HepG2 (cell line): Measurements from ENCODE around the gene BABAM2. TPM values are rescaled to one million over a fixed set of nuclear protein-coding genes. Genes with fewer than 3 reads are reported as not detected.

ENCODE experiments used
- ATAC-seq: fragments of 200-7000 bp; cut with Tn5 transposase; 3 replicates; pipeline ENCODE4 v1.9.1; 2020; ENCODE audit warnings: mild to moderate bottlenecking, moderate library complexity
- BruUV-seq: library from RNA; stranded (reverse); fragments of 400-500 nt; replicated peaks from 2 replicates; lab custom pipeline; 2021; lab: Mats Ljungman, UMichigan
- CTCF ChIA-PET: fragments of 300-600 bp; formaldehyde crosslinking; extraction: SDS; loops from one replicate; lab custom pipeline; 2021; ENCODE audit warnings: low total read pairs, inconsistent platforms, low intra/inter-chr PET ratio; lab: Yijun Ruan, JAX
- POLR2A ChIA-PET: fragments of 350-600 bp; sonication (Branson Sonifier 250); formaldehyde crosslinking; loops from one replicate; lab custom pipeline; 2020; ENCODE audit warnings: antibody characterized with exemption, inconsistent platforms; lab: Yijun Ruan, JAX
- DNase-seq: peaks from one replicate; pipeline ENCODE4 v3.0.0-alpha.2; 2015; ENCODE audit warnings: low spot score
- FAIRE-seq: peaks from 3 replicates; lab custom pipeline; 2011; peaks lifted over from hg19 to GRCh38; lab: Jason Lieb, UNC
- H2AFZ ChIP-seq: one replicate; pipeline ENCODE4 v1.6.1; 2011; ENCODE audit warnings: low read length, inconsistent platforms
- H3K27ac ChIP-seq: fragments of 300-600 bp; 3 replicates; pipeline ENCODE4 v1.8.0; 2011; ENCODE audit warnings: mixed run types, mild to moderate bottlenecking, mixed read lengths, low read length, inconsistent platforms; ENCODE audit not compliant: insufficient read depth; ENCODE audit errors: extremely low read length
- H3K27me3 ChIP-seq, 2 experiments: fragments of 200-600 bp in 1 of 2; 2 replicates in 1 of 2; 3 replicates in 1 of 2; pipeline versions ENCODE4 v1.6.0 to v1.8.0; 2011; ENCODE audit warnings: low read length in 2 of 2, mild to moderate bottlenecking in 2 of 2, moderate library complexity in 2 of 2, inconsistent platforms in 1 of 2; ENCODE audit not compliant: insufficient read depth in 2 of 2, control insufficient read depth in 1 of 2
- H3K36me3 ChIP-seq, 2 experiments: fragments of 200-600 bp in 1 of 2; replicated peaks in 1 of 2; 2 replicates in 1 of 2; 3 replicates in 1 of 2; pipeline versions ENCODE4 v1.5.1 to v1.8.0; 2011; ENCODE audit warnings: low read length in 2 of 2, inconsistent platforms in 1 of 2; ENCODE audit not compliant: insufficient read depth in 2 of 2, control insufficient read depth in 1 of 2
- H3K4me1 ChIP-seq: 2 replicates; pipeline ENCODE4 v1.5.1; 2012; ENCODE audit warnings: low read length, inconsistent platforms; ENCODE audit not compliant: insufficient read depth
- H3K4me2 ChIP-seq: 2 replicates; pipeline ENCODE4 v1.6.0; 2011; ENCODE audit warnings: low read depth, low read length, inconsistent platforms
- H3K4me3 ChIP-seq, 3 experiments: fragments of 200-600 bp in 1 of 3; sonication (generic), shearing (Covaris generic) in 1 of 3; replicated peaks in 1 of 3; 2 replicates each; pipeline ENCODE4 v1.5.1; 2011 to 2016; ENCODE audit warnings: low read length in 3 of 3, inconsistent platforms in 2 of 3, low read depth in 2 of 3, mild to moderate bottlenecking in 2 of 3, control low read depth in 1 of 3, mixed read lengths in 1 of 3; ENCODE audit not compliant: insufficient read depth in 1 of 3
- H3K79me2 ChIP-seq: one replicate; pipeline ENCODE4 v1.6.1; 2011; ENCODE audit warnings: low read length, inconsistent platforms; ENCODE audit not compliant: insufficient read depth
- H3K9ac ChIP-seq: 2 replicates; pipeline ENCODE4 v1.6.0; 2011; ENCODE audit warnings: mild to moderate bottlenecking, low read depth, low read length, inconsistent platforms; ENCODE audit not compliant: insufficient read depth
- H3K9me3 ChIP-seq: 2 replicates; pipeline ENCODE4 v1.5.1; 2012; ENCODE audit warnings: mild to moderate bottlenecking, low read length
- H4K20me1 ChIP-seq: 2 replicates; pipeline ENCODE4 v1.6.0; 2011; ENCODE audit warnings: inconsistent platforms, mild to moderate bottlenecking, low read length, moderate library complexity; ENCODE audit not compliant: insufficient read depth
- ZIK1 ChIP-seq: sonication (generic); formaldehyde crosslinking; IDR thresholded peaks from 2 replicates; pipeline ENCODE4 v1.5.0; 2020; ENCODE audit warnings: mild to moderate bottlenecking, low read depth, missing genetic modification reagents, borderline replicate concordance
- ZKSCAN5 ChIP-seq: sonication (generic); formaldehyde crosslinking; IDR thresholded peaks from 2 replicates; pipeline ENCODE4 v1.5.1; 2020; ENCODE audit warnings: mild to moderate bottlenecking, missing genetic modification reagents
- ZNF143 ChIP-seq: sonication (generic); formaldehyde crosslinking; IDR thresholded peaks from 2 replicates; pipeline ENCODE4 v1.4.0; 2020; ENCODE audit warnings: missing genetic modification reagents
- ZNF280D ChIP-seq: sonication (generic); formaldehyde crosslinking; IDR thresholded peaks from 2 replicates; pipeline ENCODE4 v1.5.1; 2020; ENCODE audit warnings: mild to moderate bottlenecking, missing genetic modification reagents
- ZNF343 ChIP-seq: sonication (generic); formaldehyde crosslinking; IDR thresholded peaks from 2 replicates; pipeline ENCODE4 v1.4.0; 2020; ENCODE audit warnings: mild to moderate bottlenecking, missing genetic modification reagents
- ZNF564 ChIP-seq: sonication (generic); formaldehyde crosslinking; IDR thresholded peaks from 2 replicates; pipeline ENCODE4 v1.8.1; 2023; ENCODE audit warnings: mild to moderate bottlenecking, missing genetic modification reagents
- ZNF777 ChIP-seq: sonication (generic); formaldehyde crosslinking; IDR thresholded peaks from 2 replicates; pipeline ENCODE4 v1.4.0; 2020; ENCODE audit warnings: missing genetic modification reagents
- WGBS: methylation state at CpG from one replicate; pipeline ENCODE4 v1.1.6; 2017; ENCODE audit warnings: low lambda C conversion rate; 5-methylcytosine and 5-hydroxymethylcytosine counted together
- in situ Hi-C: cut with HindIII; loops from 2 replicates; pipeline ENCODE4 v1.10.0; 2017; ENCODE audit warnings: low pct_unique_long_range_greater_than_20kb; ENCODE audit not compliant: extremely low pct_ligation_motif_present
- intact Hi-C: fragments of 100-400 bp; cut with micrococcal nuclease; formaldehyde crosslinking; loops from one replicate; pipeline ENCODE4 v1.10.0; 2022; ENCODE audit not compliant: unreplicated experiment
- polyA plus RNA-seq, 8 experiments: library from polyadenylated mRNA; depleted of rRNA in 3 of 8; stranded (reverse) in 7 of 8; unstranded in 1 of 8; fragments of >200 nt; fragmentation: Illumina TruSeq in 4 of 8; extraction: Trizol in 4 of 8; gene quantifications; 2 replicates each; pipeline versions ENCODE4 v1.2.1 to v1.2.3, GENCODE V29; 2011 to 2016; ENCODE audit warnings: low read depth in 4 of 8, missing spikeins in 1 of 8, mixed read lengths in 1 of 8; ENCODE audit not compliant: insufficient read depth in 1 of 8
- total RNA-seq, 5 experiments: library from RNA; depleted of rRNA; stranded (reverse); fragments of >200 nt; fragmentation: Illumina TruSeq; extraction: Trizol; gene quantifications; 2 replicates each; pipeline ENCODE4 v1.2.3, GENCODE V29; 2016; ENCODE audit warnings: low read depth in 1 of 5

BABAM2 gene
- total and polyA plus RNA-seq, 2 of the 13 experiments (the other 11 are each of a cell fraction or from before 2014, with no cell fraction given), result 24.9 to 28.0 TPM

- Histone ChIP-seq H3K9me3 (no peaks in the 10 kb centered on the region), H4K20me1 (no peaks in the 10 kb centered on the region), H3K27ac (no peak overlapping the region), H3K4me2 (no peak overlapping the region), H3K36me3 (peaks cover 0 to 3% of the 10 kb centered on the region in 2 experiments; a peak in 1 of 5 replicates), H3K4me1 (no peaks in the 10 kb centered on the region), H2AFZ (no peak overlapping the region), H3K79me2 (no peaks in the 10 kb centered on the region), H3K4me3 (no peak overlapping the region), H3K9ac (no peak overlapping the region), H3K27me3 (no peaks in the 10 kb centered on the region)
- no peak for DNase-seq
- intact Hi-C loops, result no loop called here
- FAIRE-seq, result no peak
- 94% methylated on average over 1 of the region's 1 CpG for WGBS
- CTCF ChIA-PET, result no interaction called here
- no TSS peak for BruUV-seq
- no peak for TF ChIP-seq ZNF143
- no peak for TF ChIP-seq ZNF777 (CRISPR knock-in tag)
- TF ChIP-seq ZNF564 (CRISPR knock-in tag), result no peak
- no peak for TF ChIP-seq ZNF280D (CRISPR knock-in tag)
- TF ChIP-seq ZNF343 (CRISPR knock-in tag), result no peak
- TF ChIP-seq ZKSCAN5 (CRISPR knock-in tag), result no peak
- no peak for TF ChIP-seq ZIK1 (CRISPR knock-in tag)
- ATAC-seq, result no peak
- in situ Hi-C loops, result no loop called here
- POLR2A ChIA-PET, result no interaction called here
These were observed 177.1 kb downstream of the BABAM2 start for GRCh38 chr2:28067602-28068001.
